Mesenteric fat pad (tissue), 1 donor: ENCODE measurements around the gene BRMS1. TPM values are rescaled to one million over a fixed set of nuclear protein-coding genes. Genes with fewer than 3 reads are reported as not detected.
"Not testable (repeated sequence)": the region's sequence is repeated elsewhere in the genome, so short reads cannot be mapped to it uniquely, and the experiment has no call there.

Experiments
- DNase-seq: peaks from one replicate; pipeline ENCODE4 v3.0.0-alpha.2; 2020; ENCODE audit warnings: low spot score
- total RNA-seq: library from RNA; stranded (reverse); fragmentation: NEBNext Ultra II Directional; extraction: Animal tissue kit (Norgen Biotek cat#: 25700); gene quantifications from one replicate; pipeline ENCODE4 v1.2.1, GENCODE V29; 2021
- donor health status: DM: yes; HTN: yes; CAD: no.

The BRMS1 gene
- total RNA-seq, 1 donor from 2014 or later: 31.8 TPM

GRCh38 chr11:66326261-66327111, 18.4 kb downstream of the BRMS1 start:
- no peak for DNase-seq

- DNase-seq: no peak
These were observed 19.6 kb downstream of the BRMS1 start for GRCh38 chr11:66325263-66325671.

GRCh38 chr11:66324664-66325063, 20.2 kb downstream of the BRMS1 start:
- DNase-seq: no peak

DNA sequence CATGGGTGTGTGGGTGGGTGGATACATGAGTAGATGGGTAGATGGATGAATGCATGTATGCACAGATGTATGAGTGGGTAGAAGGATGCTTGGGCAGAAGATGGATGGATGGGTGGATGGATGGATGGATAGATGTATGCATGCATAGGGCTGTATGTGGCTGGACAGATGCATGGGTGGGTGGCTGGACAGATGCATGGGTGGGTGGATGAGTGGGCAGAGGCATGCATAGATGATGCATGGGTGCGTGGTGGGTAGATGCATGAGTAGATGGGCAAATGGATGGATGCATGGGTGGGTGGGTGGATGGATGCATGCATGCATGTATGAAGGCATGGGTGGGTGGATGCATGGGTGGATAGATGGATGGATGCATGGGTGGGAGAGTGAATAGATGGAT, 21.2 kb downstream of the BRMS1 start:
- DNase-seq: no peak

DNA sequence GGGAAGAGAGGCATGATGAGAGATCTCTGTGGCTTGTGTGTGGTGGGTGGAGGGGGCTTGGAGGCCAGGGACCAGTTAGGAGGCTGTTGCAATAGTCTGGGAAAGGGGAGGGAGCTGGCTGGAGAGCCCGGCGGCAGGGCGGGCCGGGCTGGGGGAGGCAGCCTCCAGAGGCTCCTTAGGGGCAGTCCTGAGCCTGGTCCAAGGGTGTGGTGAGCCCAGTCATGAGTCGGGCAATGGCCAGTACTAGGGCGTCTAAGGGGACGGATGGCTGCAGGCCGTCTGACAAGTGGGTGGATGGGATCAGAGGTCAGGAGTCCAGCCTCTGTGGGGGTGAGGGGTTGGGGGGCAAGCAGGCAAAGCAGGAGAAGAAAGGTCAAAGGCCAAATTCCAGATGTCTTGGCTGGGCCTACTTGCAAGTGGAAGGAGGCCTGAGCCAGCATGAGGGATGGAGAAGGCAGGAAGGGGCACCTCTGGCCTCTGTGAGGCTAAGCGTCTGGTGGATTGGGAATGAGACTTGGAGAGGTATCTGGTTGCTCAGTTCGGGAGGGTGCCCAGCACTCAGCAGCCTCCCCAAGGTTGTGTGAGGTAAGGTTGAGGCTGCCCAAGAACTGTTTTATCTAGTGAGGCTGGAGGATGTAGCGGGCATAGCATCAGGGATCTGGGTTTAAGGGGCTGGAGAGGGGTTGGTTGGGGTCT, 22.0 kb downstream of the BRMS1 start:
- DNase-seq: no peak

- DNase-seq: no peak
These were observed 23.3 kb downstream of the BRMS1 start for GRCh38 chr11:66321606-66322005.

DNA sequence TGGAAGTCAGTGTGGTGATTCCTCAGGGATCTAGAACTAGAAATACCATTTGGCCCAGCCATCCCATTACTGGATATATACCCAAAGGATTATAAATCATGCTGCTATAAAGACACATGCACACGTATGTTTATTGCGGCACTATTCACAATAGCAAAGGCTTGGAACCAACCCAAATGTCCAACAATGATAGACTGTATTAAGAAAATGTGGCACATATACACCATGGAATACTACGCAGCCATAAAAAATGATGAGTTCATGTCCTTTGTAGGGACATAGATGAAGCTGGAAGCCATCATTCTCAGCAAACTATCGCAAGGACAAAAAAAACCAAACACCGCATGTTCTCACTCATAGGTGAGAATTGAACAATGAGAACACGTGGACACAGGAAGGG, 24.2 kb downstream of the BRMS1 start:
- not testable (repeated sequence) for DNase-seq

- not testable (repeated sequence) for DNase-seq
These were observed 24.6 kb downstream of the BRMS1 start for GRCh38 chr11:66320289-66320688.

DNA sequence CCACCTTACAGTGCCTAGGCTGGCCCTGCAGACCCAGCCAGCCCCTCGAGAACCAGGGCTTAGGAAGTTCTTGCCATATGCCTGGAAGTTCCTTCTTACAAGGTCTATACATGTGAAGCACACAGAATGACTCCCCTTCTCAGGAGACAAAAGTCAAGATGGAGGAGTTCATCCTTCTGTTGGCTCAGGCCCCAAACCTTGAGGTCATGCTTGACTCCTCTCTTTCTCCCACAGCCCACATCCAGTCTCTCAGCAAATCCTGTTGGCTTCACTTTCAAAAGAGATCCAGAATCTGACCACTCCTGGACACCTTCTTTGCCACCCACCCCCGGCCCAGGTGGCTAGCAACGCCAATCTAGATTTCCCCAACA, 26.3 kb downstream of the BRMS1 start:
- DNase-seq: no peak

DNA sequence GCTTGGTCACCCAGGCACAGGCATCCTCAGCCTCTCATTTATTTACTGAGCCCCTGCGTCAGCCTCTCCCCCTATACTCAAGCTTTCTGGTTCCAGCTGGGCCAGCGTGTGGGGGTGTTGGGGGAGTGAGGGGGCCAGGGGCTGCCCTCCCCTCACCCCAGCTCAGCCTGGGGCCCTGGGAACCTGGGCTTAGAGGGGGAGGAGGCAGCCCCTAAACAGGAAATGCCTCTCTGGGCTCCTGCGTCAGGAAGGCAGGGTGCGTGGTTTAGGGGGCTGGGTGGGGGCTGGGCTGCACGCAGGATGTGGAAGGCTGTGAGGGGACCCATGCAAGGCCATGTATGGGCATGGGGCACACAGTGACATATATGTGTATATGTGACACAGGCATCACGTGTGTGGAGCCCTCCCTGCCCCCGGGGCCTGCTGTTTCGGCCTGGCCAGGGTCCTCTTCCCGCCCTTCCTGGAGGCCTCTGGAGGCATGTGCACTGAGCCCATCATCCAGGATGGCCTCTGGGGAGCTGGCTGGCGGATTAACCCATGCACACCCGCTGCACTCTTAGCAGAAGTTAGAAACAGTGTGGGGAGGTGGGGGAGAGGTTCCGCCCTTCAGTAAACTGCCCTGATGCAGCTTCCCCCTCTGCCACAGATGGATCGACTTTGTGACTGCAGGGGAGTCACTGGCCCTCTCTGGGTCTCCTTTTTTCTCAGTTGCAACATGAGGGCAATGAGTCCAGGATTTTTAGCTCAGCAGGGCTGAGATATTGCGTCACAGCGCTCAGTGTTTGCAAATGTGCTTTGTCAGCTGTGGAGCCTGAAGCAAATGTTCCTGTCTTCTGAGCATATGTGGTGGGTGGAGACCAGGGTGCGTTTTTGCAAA, 26.9 kb downstream of the BRMS1 start:
- no peak for DNase-seq

GRCh38 chr11:66317322-66317722, 27.6 kb downstream of the BRMS1 start:
- DNase-seq: no peak

DNA sequence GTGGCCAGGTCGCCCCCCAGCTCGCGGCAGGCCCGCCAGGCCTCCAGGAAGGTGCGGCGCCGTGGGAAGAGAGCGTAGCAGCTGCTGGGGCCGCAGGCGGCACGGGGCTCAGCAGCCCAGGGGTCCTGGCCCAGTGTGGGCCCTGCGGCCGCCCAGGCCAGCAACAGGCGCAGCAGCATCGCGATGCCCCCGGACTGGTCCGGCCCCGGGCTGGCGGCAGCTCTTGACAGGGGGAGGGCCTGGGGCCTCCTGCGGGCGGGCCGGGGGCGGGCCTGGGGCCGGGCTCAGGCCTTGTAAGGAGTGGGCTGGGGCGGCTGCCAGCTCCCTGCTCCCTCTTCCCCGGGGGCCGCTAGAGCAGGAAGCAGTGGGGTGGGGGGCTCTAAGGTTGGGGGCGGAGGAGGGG, 28.1 kb downstream of the BRMS1 start, which contains the start of gene CD248:
Gene CD248, minus strand, starts transcription at position 196 of the 403 bp plus-strand sequence. Its CDS starts 17 bp downstream, at position 179.
- DNase-seq: no peak

DNA sequence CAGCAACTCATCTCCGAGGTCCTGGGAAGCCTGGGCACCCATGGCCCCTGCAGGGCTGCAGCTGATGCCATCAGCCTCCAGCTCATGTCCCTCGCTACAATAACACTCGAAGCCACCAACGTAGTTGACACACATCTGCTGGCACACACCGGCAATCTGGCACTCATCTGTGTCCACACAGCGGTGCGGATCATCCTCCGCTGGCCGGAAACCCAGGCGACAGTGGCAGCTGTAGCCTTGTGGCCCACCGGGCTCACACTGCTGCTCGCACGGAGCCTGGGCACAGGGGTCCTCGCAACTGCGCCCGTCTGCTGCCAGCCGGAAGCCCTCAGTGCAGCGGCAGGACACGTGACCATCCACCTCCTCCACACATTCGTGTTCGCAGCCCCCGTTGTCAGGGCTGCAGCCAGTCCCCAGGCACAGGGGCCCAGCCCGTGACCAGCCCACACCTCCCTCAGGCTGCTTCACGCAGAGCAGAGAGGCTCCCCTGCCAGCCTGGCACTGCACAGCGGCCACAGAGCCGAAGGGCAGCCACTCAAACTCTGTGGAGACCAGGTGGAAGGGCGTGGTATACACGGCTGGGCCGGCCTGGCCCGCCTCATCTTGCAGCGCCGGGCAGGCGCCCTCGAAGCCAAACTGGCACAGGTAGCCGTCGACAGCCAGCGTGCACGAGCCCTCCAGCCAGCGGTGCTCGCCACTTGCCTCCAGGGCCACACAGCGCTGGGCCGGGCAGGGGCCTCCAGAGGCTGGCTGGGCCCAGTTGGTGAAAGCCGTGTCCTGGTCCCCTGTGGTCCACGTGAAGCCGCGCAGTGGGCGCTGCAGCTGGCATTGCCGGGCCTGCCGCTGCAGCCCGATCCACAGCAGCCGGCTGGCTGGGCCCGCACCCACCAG, 28.7 kb downstream of the BRMS1 start:
- DNase-seq: no peak

DNA sequence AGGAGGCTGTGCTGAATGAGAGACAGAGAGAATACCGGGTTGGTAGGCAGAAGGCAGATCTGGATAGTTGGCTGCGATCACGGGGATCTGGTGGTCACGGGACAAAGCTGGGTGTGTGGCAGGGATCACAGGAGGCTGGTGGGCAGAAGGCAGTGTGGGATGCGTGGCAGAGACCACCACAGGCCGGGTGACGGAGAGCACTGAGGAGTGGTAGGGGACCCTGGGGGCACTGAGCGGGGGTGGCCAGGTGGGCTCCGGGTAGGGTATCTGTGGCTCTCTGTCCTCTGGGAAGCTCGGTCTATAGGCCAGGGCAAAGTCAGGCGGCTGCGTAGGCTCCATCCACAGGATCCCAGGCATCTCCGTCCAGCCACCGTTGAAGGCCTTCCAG, 29.4 kb downstream of the BRMS1 start:
- no peak for DNase-seq

DNA sequence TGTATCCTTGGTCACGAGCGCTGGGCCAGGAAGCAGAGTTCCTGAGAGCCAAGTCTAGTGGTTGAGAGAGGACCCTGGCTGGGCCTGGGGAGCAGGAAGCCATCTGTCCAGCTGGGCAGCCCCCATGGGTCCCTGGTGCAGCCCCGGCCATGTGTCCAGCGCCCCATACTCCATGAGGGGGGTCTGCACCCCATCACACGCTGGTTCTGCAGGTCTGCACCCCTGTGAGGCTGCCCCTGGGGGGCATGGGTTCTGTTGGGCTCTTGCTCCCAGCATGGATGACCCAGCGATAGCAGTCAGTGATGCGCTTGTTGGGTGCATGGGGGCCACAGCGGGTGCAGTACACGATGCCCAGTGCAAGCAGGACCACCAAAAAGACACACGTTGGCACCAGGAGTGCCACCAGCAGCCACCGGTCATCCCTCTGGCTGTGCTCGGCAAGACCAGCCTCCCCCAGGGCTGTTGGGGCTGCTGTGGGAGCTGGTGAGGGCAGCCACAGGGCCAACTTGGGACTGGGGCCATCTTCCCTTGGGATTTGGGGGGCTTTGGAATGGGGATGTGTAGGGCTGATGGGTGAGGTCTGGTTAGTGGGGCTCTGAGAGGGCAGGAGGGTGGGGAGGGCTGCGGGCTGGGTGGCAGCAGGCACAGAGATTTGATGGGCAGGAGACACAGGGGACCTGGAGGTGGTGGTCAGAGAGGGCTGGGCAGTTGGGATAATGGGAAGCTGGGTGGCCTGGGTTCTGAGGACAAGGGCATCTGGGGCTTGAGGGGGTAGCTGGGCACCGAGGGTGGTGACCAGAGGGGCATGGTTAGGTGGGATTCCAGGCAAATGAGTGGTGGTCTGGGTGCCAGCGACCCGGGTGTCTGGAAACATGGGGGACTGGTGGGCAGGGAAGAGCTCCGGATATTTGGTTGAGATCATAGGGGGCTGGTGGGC, 30.1 kb downstream of the BRMS1 start:
- DNase-seq: no peak

- no peak for DNase-seq
These were observed 30.8 kb downstream of the BRMS1 start for GRCh38 chr11:66314186-66314501.

DNA sequence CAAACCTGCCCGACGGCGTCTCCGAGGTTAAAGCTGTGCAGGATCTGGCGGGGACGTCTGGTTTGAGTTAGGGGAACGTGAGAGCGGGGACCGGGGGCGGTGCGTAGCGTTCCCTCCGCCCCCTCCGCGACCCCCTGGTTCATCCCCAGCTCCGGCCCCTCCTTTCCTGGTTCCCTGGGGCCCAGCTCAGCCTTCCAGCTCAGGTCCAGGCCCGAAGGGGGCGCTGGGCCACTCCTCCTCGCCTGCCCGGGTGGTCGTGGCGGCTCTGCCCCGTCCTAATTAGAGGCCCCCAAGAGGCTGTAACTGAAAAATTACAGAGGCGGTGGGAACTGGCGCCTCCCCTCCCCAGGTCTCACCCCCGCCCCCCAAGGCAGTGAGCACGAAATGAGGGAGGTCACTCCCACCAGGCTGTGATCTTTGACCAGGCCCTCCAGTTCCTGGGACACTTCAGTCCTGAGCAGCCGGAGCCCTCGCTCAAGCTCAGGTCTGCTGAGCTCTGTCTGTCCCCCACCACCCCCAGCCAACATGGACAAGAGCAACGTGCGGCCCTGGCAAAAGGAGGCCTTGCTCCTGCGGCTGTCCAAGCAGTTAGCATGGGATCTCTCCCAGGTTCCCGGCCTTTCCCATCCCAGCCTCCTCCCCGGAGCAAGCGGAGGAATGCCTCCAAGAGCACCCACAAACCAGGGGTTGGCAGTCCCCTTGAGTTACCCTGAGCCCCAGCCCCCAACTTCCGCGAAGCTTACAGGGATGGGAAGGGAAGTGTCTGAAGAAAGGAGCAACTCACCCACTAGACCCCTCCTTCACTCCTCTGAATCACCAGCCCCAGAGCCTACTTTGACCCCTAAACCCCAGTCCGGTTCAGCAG, 31.4 kb downstream of the BRMS1 start:
- no peak for DNase-seq

- DNase-seq: peak; percentile 98
These were observed 32.2 kb downstream of the BRMS1 start for GRCh38 chr11:66312549-66313320.
